Activated CD4-positive, alpha-beta T cell treated with anti-CD3 and anti-CD28 coated beads, Interleukin-2, amount 10 ng/mL, durations not matched to agents 24 days and 14 days (primary cell): ENCODE measurements around the gene RB1. TPM values are rescaled to one million over a fixed set of nuclear protein-coding genes. Genes with fewer than 3 reads are reported as not detected.

Experiments used
- DNase-seq: peaks from one replicate; pipeline ENCODE4 v3.0.0; 2022
- H3K27ac Mint-ChIP-seq: one replicate; pipeline ENCODE4 v1.8.0; 2022; ENCODE audit warnings: mild to moderate bottlenecking, mixed read lengths
- H3K27me3 Mint-ChIP-seq: one replicate; pipeline ENCODE4 v1.8.0; 2022; ENCODE audit warnings: mixed read lengths
- H3K36me3 Mint-ChIP-seq: one replicate; pipeline ENCODE4 v1.8.0; 2022; ENCODE audit warnings: low read depth, mild to moderate bottlenecking, mixed read lengths
- H3K4me1 Mint-ChIP-seq: one replicate; pipeline ENCODE4 v1.8.0; 2021; ENCODE audit warnings: mixed read lengths
- H3K4me3 Mint-ChIP-seq: one replicate; pipeline ENCODE4 v1.8.0; 2022; ENCODE audit warnings: mild to moderate bottlenecking, moderate library complexity, mixed read lengths
- H3K9me3 Mint-ChIP-seq: one replicate; pipeline ENCODE4 v1.8.0; 2021; ENCODE audit warnings: mixed read lengths
- intact Hi-C: fragments of 100-400 bp; cut with micrococcal nuclease; formaldehyde crosslinking; loops from one replicate; pipeline ENCODE4 v1.15.1; 2023
- total RNA-seq: library from RNA; stranded (reverse); gene quantifications from 2 replicates; pipeline ENCODE4 v1.2.3, GENCODE V29; 2022

The RB1 gene
- total RNA-seq, 1 donor from 2014 or later, result 29.0 TPM

GRCh38 chr13:48496271-48497161 lies 193.0 kb downstream of the RB1 start:
- H3K4me1 Mint-ChIP-seq, result peaks cover 38% of the 10 kb centered on the region
- peak overlapping the region; percentile 57 for H3K4me3 Mint-ChIP-seq
- H3K27me3 Mint-ChIP-seq, result peaks cover 2% of the 10 kb centered on the region
- H3K27ac Mint-ChIP-seq, result no peak overlapping the region
- intact Hi-C loops, result no loop called here
- peak; percentile 83 for DNase-seq
- no peaks in the 10 kb centered on the region for H3K9me3 Mint-ChIP-seq
- peaks cover 1% of the 10 kb centered on the region for H3K36me3 Mint-ChIP-seq

- no peak overlapping the region for H3K27ac Mint-ChIP-seq
- H3K27me3 Mint-ChIP-seq, result peaks cover 2% of the 10 kb centered on the region
- DNase-seq, result no peak
- peaks cover 43% of the 10 kb centered on the region for H3K4me1 Mint-ChIP-seq
- peaks cover 2% of the 10 kb centered on the region for H3K9me3 Mint-ChIP-seq
- intact Hi-C loops, result no loop called here
- H3K36me3 Mint-ChIP-seq, result peaks cover 3% of the 10 kb centered on the region
- H3K4me3 Mint-ChIP-seq, result no peak overlapping the region
Observed at GRCh38 chr13:48497669-48498068, 194.1 kb downstream of the RB1 start.

- Mint-ChIP-seq H3K4me3 (no peak overlapping the region), H3K4me1 (peaks cover 70% of the 10 kb centered on the region), H3K27ac (no peak overlapping the region), H3K36me3 (peaks cover 7% of the 10 kb centered on the region), H3K9me3 (peaks cover 5% of the 10 kb centered on the region), H3K27me3 (peaks cover 2% of the 10 kb centered on the region)
- intact Hi-C loops, result loop anchor here (10.0 kb wide), 2 partner anchors 266 to 1624 kb away; partner anchors contain the start of gene ITM2B
- DNase-seq, result no peak
Observed at GRCh38 chr13:48500652-48501197, 197.2 kb downstream of the RB1 start.

- Mint-ChIP-seq H3K4me1 (peaks cover 73% of the 10 kb centered on the region), H3K27ac (no peak overlapping the region), H3K36me3 (peaks cover 12% of the 10 kb centered on the region), H3K9me3 (peaks cover 5% of the 10 kb centered on the region), H3K27me3 (peaks cover 5% of the 10 kb centered on the region), H3K4me3 (no peak overlapping the region)
- intact Hi-C loops, result loop anchor here (10.0 kb wide), 2 partner anchors 267 to 1623 kb away; partner anchors contain the start of gene ITM2B
- DNase-seq, result peak; percentile 51
Observed at GRCh38 chr13:48501705-48502104, 198.2 kb downstream of the RB1 start.

- peaks cover 14% of the 10 kb centered on the region for H3K36me3 Mint-ChIP-seq
- no peak overlapping the region for H3K4me3 Mint-ChIP-seq
- H3K4me1 Mint-ChIP-seq, result peaks cover 73% of the 10 kb centered on the region
- DNase-seq, result peak; percentile 53
- peaks cover 10% of the 10 kb centered on the region for H3K9me3 Mint-ChIP-seq
- H3K27ac Mint-ChIP-seq, result no peak overlapping the region
- H3K27me3 Mint-ChIP-seq, result peaks cover 7% of the 10 kb centered on the region
- intact Hi-C loops, result loop anchor here (10.0 kb wide), 2 partner anchors 268 to 1622 kb away; partner anchors contain the start of gene ITM2B
Observed at GRCh38 chr13:48502601-48503319, 199.2 kb downstream of the RB1 start.

GRCh38 chr13:48504606-48505005 lies 201.1 kb downstream of the RB1 start:
- DNase-seq, result peak; percentile 62
- H3K9me3 Mint-ChIP-seq, result peaks cover 10% of the 10 kb centered on the region
- H3K27ac Mint-ChIP-seq, result no peak overlapping the region
- intact Hi-C loops, result loop anchor here (1.0 to 10.0 kb wide), 6 partner anchors 12 to 1620 kb away; partner anchors contain the start of gene ITM2B
- peaks cover 5% of the 10 kb centered on the region for H3K27me3 Mint-ChIP-seq
- peaks cover 62% of the 10 kb centered on the region for H3K4me1 Mint-ChIP-seq
- peak overlapping the region; percentile 64 for H3K4me3 Mint-ChIP-seq
- peaks cover 14% of the 10 kb centered on the region for H3K36me3 Mint-ChIP-seq

- peaks cover 10% of the 10 kb centered on the region for H3K9me3 Mint-ChIP-seq
- H3K4me1 Mint-ChIP-seq, result peaks cover 64% of the 10 kb centered on the region
- H3K27ac Mint-ChIP-seq, result peak overlapping the region; percentile 84
- H3K27me3 Mint-ChIP-seq, result peaks cover 7% of the 10 kb centered on the region
- intact Hi-C loops, result loop anchor here (1.0 to 10.0 kb wide), 6 partner anchors 13 to 1620 kb away; partner anchors contain the start of gene ITM2B
- peak; percentile 70 for DNase-seq
- peaks cover 14% of the 10 kb centered on the region for H3K36me3 Mint-ChIP-seq
- peak overlapping the region; percentile 64 for H3K4me3 Mint-ChIP-seq
Observed at GRCh38 chr13:48505012-48505411, 201.5 kb downstream of the RB1 start.

- peak overlapping the region; percentile 84 for H3K27ac Mint-ChIP-seq
- H3K4me3 Mint-ChIP-seq, result peak overlapping the region; percentile 64
- peaks cover 7% of the 10 kb centered on the region for H3K27me3 Mint-ChIP-seq
- peaks cover 14% of the 10 kb centered on the region for H3K36me3 Mint-ChIP-seq
- peaks cover 66% of the 10 kb centered on the region for H3K4me1 Mint-ChIP-seq
- intact Hi-C loops, result loop anchor here (1.0 to 10.0 kb wide), 6 partner anchors 13 to 1619 kb away; partner anchors contain the start of gene ITM2B
- peak; percentile 89 for DNase-seq
- peaks cover 10% of the 10 kb centered on the region for H3K9me3 Mint-ChIP-seq
Observed at GRCh38 chr13:48505597-48506091, 202.1 kb downstream of the RB1 start.

GRCh38 chr13:48506092-48506701 lies 202.6 kb downstream of the RB1 start:
- Mint-ChIP-seq H3K9me3 (peaks cover 10% of the 10 kb centered on the region), H3K27me3 (peaks cover 7% of the 10 kb centered on the region), H3K36me3 (peaks cover 14% of the 10 kb centered on the region), H3K4me3 (peak overlapping the region; percentile 64), H3K4me1 (peaks cover 62% of the 10 kb centered on the region), H3K27ac (peak overlapping the region; percentile 84)
- peak; percentile 56 for DNase-seq
- intact Hi-C loops, result loop anchor here (10.0 kb wide), 2 partner anchors 271 to 1619 kb away; partner anchors contain the start of gene ITM2B

GRCh38 chr13:48507021-48507420 lies 203.5 kb downstream of the RB1 start:
- H3K4me1 Mint-ChIP-seq, result peaks cover 58% of the 10 kb centered on the region
- DNase-seq, result peak; percentile 52
- H3K9me3 Mint-ChIP-seq, result peaks cover 10% of the 10 kb centered on the region
- H3K4me3 Mint-ChIP-seq, result no peak overlapping the region
- no peak overlapping the region for H3K27ac Mint-ChIP-seq
- peaks cover 7% of the 10 kb centered on the region for H3K27me3 Mint-ChIP-seq
- peaks cover 18% of the 10 kb centered on the region for H3K36me3 Mint-ChIP-seq
- intact Hi-C loops, result loop anchor here (10.0 kb wide), 2 partner anchors 272 to 1618 kb away; partner anchors contain the start of gene ITM2B

GRCh38 chr13:48508011-48508410 lies 204.5 kb downstream of the RB1 start:
- Mint-ChIP-seq H3K9me3 (peaks cover 5% of the 10 kb centered on the region), H3K4me1 (peaks cover 52% of the 10 kb centered on the region), H3K36me3 (peaks cover 22% of the 10 kb centered on the region), H3K4me3 (no peak overlapping the region), H3K27me3 (peaks cover 7% of the 10 kb centered on the region), H3K27ac (no peak overlapping the region)
- peak; percentile 49 for DNase-seq
- intact Hi-C loops, result loop anchor here (10.0 kb wide), 2 partner anchors 273 to 1617 kb away; partner anchors contain the start of gene ITM2B

- peaks cover 11% of the 10 kb centered on the region for H3K27me3 Mint-ChIP-seq
- peaks cover 28% of the 10 kb centered on the region for H3K4me1 Mint-ChIP-seq
- H3K4me3 Mint-ChIP-seq, result no peak overlapping the region
- H3K9me3 Mint-ChIP-seq, result peaks cover 8% of the 10 kb centered on the region
- H3K27ac Mint-ChIP-seq, result no peak overlapping the region
- intact Hi-C loops, result no loop called here
- peak; percentile 48 for DNase-seq
- peaks cover 23% of the 10 kb centered on the region for H3K36me3 Mint-ChIP-seq
Observed at GRCh38 chr13:48510698-48511097, 207.1 kb downstream of the RB1 start.
